HPDE6-E6E7 (cell line): ENCODE data around the gene PTPN20.

ENCODE experiments used
- DNase-seq: peaks from one replicate; pipeline ENCODE4 v3.0.0; 2011; ENCODE audit warnings: missing footprints; ENCODE audit errors: extremely low spot score

Gene PTPN20

DNA sequence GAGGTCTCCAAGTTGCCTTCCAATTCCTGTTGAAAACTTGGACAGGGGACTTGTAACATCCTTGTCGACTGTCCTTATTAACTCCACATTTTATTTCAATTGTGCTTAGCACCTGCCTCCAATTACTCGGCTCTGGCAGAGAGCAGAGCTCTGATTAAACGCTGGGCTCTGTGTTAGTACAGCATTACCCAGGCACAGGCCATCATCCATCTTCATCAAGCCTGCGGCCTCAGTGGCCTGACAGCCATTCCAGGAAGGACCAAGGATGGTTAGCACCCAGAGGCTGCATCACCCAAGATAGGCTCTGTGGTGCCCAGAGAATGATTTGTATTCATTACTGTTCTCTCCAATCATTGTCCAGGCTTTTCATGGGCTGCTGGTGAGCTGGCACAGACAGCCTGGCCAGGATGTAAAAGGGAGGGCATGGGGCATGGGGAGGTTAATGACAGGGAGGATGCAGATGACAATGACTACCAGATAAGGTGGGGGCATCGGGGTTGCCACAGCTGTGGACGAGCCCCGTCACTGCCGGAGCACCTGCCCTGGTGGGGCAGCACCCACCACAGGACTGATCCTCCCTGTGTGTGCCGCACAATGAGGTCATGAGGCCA, 123.3 kb downstream of the PTPN20 start:
- no peak for DNase-seq

DNA sequence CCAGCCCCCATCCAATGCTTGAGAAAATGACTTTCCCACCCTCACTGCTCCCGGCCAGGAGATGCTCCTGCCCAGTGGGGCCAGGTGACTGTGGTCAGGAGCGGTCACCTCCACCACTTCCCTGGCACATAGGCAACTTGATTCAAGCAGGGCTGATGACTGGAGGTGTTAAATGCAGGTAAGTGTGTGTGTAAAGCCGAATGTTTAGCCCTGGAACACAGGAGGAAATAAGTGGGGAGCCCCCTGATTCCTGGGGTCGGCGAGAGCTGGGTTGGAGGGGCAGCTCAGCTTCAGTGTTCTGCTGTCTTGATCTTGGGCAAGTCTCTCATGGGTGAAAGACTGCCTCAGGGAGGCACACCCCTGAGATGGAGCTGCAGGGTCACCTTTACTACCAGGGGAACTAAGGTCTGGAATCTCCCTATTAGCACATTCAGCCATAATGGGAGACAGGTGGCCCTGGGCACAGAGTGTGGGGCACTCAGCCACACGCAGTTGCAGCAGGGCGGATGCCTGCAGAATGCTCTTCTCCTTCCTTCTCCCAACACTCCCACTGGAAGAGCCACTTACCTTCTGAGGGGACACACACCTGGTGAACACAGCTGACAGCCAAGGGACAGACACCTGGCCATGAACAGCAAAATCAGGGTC, 124.1 kb downstream of the PTPN20 start:
- DNase-seq = no peak

DNA sequence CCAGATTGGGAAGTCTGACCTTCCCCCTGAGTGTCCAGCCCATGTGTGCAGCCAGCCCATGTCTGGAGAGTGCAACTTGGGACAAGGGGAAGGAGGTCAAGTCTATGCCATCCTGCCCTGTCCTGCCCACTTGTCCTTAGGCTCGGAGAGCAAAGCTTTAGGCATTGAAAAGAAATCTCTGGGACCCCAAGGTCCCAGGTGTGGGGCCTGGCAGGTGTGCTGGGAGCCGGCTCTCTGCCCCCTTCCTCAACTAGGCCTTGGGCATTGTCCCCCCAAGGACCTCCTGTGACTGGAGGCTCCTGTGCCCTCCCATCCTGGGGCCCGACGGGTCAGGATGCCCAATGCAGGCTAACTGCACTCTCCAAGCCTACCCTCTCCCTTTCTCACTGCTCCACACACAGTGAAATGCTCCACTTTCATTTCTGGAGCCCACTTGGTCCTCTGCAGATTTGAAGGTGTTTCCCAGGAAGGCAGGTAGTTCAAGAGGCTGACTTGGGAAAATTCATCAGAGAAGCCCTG, 124.7 kb downstream of the PTPN20 start:
- DNase-seq = no peak

DNA sequence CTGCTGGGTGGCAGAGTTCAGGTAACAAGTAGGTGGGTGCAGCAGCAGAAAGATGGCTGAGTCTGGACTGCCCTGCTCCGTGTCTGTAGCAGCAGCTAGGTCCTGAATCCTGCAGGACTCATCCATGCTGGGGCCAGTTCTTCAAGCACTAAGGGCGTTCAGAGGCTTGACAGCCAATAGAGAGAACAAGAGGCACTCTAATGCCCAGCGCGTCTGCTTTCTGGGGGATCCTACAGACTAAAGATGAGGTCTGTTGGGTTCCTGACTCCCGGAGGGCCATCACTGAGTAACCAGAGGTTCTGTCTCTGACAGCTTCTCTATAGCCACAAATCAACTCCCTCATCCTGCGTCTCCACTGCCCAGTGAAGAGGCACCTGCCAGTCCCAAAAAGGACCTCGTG, 125.5 kb downstream of the PTPN20 start:
- no peak for DNase-seq

DNA sequence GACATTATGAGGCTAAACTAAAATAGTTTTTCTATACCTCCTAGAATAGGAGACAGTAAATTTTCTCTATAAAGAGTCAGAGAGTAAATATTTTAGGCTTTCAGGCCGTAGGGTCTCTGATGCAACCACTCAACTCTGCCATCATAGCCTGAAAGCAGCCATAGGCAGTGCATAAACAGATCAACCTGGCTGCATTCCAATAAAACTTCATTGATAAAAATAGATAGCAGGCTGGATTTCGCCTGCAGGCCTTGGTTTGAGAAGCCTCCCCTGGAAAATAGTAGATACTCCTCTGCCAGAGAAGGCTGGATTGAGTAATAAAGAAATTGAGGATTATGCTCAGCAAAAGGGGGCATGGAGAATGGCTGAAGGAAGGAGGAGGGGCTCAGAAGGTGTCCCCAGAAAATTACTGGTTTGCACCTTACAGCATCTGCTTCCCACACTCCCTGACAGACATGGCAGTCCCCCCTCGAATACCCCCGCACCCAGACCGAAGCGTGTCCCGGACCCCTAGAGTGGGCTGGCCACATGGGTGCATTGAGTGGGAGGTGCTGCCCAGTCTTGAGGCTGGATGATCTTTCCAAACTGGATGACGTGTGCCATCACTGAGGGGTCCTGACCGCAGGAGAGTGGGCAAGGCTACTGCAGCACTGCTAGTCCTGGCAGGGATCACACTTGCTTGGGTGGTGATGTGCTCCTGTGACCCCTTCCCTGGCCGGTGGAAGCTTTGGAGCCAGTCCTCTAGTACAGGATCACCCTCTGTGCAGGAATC, 126.6 kb downstream of the PTPN20 start:
- no peak for DNase-seq

DNA sequence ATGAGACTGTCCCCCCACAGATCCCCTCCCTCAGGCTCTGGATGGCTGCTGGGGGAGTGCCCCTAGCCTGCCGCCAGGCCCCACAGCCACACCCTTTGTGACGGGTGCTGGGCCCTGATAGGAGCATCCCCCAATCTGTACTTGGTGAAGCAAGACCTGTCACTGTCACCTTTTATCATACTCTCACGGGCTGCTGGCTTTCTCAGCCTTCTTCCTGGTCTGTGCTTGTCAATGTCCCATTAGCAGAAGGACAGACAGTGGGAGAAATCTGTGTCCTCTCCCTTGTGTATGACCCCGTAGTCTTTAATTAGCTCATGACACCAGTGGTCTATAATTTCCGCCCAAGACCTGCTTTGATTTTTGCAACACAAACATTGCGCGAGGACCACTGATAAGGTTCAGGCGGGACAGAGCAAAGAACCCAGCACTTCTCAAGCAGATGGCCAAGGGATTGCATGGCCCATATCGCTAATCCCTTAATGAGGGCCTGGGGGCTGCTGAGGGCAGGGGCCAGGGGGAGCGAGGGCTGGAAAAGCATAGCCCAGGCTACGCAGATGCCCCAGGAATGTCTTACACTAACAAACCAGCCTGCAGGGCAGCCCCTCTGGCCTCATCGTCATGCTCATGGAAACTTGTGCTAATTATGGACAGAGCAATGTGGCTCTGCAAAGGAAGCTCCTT, 127.8 kb downstream of the PTPN20 start:
- no peak for DNase-seq

DNA sequence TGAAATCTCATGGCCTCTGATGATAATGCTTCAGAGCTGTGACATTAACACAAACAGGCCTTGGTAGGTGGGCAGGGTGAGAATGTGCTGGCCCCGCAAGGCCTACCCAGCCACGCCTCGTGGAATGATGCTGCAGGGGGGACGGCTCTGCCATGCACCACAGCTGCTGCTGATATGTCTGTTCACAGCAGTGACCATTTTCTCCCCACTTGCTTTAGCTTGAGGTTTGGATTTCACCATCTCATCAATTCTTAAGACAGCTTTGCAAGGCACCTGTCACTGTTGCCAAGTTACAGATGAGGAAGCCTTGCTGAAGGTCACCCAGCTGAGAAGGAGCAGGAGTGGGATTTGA, 128.3 kb downstream of the PTPN20 start:
- no peak for DNase-seq

DNA sequence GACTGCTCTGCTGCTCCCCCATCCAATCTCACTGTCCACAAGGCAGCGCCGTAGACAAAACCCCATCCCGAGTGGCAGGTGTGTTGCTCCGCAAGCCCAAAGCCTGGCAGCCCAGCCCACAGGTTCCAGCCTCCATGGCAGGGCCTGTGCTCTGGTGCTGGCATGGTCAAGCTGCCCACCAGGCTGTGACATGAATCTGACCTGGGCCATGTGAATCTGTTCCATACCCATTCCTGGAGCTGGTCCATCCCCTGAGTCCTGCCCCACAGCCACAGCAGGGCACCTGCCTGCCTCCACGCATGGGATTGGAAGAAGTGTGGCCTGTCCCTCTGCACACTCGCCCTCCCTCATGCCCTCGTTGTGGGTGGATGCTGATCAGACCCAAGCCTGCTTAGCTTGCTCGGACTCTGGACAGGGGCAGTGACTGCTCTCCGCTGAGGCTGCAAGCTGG, 128.8 kb downstream of the PTPN20 start:
- no peak for DNase-seq

DNA sequence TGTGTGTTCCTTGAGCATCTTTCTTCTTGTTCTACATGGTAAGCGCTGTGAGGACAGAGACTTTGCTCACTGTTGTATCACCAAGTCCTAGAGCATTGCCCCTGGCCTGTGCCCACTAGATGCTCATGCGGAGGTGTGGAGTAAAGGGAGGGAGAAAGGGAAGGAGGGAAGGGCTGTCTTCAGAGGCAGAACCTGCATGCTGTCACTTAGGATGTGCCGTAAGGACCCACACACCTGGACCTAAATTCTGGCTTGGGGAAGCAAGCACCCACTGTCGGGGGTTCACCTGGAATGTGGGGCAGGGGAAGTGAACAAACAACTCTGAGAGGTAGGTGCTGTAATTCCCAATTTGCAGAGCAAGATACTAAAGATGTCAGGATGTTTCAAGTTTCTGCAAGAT, 129.5 kb downstream of the PTPN20 start:
- no peak for DNase-seq

DNA sequence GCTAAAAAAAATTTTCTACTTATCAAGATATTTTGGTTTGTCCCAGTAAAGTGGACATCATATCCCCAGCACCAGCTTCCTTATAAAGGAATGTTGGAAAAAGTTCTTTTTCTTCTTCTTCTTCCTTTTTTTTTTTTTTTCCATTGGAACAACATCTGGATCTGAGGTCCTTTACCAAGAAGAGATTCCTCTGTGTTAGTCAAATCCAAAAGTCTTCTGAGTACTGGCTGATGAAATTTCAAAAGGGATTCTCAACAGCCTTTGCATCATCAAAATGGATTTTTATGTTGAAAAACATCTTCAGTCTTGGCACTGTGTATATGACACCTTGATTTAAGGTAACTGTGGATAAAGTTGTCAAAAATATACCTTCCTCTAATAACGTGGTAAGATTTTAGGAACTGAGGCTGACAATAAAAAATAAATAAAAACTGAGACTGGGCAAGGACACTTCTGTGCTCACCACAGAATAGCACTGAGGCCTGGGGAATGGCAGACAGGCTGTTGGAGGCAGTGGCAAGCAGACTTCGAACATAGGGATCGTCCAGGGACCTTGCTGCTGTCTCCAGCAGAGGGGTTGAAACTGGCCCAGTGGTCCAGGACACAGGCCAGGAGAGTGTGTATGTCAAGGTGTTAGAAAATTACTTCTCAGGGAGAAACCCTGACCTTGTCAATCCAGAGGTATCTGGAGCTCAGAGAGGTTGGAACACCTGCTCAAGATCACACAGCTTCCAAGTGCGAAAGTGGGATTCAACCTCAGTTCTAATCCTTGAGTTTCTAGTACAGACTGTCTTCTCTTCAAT, 130.4 kb downstream of the PTPN20 start:
- DNase-seq = no peak

DNA sequence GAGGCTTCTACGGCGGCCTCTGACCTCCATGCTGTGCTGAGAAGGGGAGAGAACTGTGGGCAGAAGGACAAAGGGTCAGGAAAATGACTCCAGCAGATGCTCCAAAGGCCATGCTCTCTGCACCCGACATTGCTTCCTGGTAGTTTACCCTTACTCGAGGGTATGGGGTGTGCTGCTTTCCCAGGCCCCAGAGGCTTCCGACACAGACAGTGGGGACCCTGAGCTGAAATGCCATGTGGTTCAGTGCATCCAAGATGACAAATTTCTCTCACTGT, 130.9 kb downstream of the PTPN20 start:
- DNase-seq = no peak

DNA sequence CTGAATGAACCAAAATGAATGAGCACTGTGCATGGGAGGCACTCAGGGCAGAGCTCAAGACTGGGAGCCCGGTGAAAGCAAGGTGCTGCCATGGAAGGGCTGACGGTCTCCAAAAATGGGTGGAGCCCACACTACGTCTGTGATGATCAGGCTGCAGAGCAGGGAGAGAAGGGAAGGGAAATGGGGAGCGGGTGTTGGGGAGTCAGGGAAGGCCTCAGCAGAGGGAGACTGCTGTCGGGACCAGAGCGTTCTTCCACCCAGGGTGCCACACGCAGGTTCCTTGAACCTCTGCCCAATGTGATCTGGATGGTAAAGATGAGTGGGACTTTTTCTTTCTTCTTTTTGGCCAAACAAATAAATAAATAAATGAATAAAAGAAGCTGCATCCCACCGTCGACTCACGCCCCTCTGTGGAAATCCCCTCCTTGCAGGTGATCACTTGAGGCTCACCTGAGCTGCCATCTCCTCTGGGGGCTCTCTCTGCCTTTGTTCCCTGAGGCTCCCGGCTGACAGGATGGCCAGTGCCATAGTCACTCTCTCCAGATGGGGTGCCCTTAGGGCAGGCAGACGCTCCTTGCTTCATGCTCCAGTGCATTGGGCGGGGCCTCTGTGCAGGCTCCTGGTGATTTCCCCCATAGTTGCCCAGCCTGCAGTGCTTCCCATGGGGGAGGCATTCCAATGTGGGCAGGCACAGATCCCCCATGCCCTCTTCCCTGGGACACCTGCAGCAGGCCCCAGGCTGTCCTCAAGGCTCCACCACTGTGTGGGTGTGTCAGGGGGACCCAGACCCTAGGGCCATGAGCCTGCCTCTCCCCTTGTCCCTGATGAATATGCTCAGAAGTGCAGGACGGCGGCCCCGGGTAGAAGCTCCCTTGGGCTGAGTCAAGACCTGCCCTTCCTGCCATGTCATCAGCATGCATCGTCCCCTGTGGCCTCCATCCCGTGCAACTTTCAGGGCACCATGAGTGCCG, 131.8 kb downstream of the PTPN20 start:
- no peak for DNase-seq

DNA sequence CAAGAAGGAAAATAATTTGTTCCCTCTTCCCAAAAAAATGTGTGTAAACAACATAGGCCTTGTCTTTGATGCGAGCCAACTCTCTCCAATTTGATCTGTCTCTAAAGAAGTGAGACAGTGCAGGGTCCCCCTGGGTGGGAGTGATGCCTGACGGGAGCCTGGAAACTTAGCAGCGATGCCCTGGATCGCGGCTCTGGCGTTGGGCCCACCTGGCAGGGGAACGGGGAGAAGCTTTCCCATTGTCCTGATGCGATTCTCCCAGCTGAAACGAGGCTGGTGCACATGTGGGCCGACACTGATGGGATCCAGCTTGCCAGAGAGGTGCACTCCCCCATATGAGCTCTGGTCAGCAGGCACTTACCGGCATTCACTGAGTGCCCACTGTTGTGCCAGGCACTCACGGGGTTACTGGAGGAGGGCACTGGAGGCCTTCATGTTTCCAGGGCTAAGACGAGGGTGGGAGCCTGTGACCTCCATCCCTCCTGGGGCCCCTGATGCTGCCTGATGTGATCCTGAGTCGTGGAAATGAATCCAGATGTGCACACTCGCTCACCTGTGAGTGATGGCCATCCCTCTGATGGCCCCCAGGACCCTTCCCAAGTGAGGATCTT, 132.8 kb downstream of the PTPN20 start:
- no peak for DNase-seq

DNA sequence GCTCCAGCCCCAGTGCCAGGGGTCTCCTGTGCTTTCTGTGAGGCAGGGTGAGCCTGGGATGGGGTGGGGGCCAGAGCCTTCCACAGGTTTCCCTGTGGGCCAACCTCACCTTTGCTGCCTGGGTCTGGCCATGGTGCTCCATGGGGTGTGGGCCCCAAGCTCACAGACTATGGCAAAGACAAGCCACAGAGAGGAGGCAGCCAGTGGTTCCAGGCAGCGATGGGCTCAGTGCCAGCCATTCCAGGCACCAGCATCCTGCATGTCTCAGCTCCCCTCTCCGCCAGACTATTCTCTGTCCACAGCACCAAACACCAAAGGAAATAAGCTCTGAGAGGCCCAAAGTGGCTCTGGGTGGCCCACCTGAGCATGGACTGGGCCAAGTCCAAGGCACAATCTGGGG, 133.5 kb downstream of the PTPN20 start:
- no peak for DNase-seq

DNA sequence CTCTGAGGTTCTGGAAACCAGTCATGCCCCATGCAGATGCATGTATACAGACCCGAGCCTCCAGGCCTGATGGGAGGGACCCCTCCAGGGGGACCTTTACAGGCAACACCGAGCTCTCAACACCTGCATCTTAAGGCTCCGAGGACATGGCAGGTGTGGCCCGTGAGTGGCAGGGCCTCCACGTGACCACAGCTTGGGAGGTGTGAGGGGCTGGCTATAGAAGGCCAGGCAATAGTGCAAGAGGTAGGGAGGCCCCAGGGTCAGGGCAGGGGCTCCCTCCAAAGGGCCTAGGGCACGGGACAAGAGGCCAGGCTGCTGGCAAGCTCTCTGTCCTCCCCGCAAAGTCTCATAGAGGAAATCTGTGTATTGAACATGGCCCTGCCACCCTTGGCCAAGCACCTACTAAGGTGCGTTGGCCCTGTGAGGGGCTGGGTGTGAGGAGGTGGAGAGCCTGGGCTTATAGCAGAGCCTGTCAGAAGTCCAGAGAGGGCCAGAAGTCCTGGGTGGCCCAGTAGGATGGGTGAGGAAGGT, 134.2 kb downstream of the PTPN20 start:
- no peak for DNase-seq

DNA sequence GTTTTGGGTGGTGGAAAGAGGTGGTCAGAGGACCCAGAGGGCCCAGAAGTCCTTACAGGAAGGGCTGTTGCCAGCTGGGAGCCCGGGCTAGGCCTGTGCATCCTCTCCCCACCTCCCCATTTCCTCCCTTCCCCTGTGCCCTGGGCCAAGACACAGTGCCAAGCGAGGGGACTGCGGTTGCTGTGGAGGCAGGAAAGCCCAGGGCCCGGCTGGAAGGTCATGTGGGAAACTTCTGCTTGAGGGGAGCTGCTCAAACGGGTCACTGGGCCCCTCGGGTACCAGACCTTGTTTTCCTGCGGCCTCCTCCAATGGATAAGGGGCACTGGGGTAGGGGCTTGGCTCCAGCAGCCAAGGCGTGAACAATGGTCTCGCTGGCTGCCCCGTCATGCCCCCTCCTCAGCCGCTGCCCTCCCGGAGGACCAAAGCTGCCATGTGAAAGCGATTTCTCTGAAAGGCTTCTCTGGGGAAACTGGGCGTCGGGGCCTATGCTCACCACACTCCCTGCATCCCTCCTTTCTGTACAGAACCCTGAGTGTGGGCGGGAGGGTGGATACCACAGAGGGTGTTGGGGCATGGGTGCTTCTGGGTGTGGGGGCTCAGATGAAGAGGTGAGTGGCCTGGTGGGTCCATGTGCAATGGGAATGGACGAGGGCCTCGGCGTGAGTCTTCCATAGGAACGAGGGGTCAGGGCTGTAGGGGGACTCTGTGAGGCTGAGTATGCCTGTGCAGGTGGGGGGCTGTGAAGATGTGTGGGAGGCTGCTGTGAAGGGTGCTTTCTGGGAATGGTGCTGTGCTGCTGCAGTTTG, 135.3 kb downstream of the PTPN20 start:
- DNase-seq = no peak

DNA sequence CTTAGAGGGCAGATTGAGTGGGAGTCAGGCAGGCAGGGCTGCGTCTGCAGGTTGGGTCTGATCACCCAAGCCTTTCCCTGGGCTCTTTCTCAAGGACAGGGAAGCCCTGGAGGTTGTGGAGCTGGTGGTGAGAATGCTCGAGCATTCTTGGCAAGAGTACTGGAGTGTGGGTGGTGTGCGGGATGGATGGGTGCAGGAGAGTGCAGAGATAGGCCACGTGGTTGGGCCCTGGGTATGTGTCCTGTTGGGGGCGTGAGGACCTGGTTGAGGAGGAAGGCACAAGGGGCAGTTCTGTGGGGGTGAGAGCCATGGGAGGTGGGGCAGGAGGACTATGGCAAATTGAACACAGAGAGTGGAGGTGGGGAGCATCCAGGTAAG, 135.9 kb downstream of the PTPN20 start:
- no peak for DNase-seq

DNA sequence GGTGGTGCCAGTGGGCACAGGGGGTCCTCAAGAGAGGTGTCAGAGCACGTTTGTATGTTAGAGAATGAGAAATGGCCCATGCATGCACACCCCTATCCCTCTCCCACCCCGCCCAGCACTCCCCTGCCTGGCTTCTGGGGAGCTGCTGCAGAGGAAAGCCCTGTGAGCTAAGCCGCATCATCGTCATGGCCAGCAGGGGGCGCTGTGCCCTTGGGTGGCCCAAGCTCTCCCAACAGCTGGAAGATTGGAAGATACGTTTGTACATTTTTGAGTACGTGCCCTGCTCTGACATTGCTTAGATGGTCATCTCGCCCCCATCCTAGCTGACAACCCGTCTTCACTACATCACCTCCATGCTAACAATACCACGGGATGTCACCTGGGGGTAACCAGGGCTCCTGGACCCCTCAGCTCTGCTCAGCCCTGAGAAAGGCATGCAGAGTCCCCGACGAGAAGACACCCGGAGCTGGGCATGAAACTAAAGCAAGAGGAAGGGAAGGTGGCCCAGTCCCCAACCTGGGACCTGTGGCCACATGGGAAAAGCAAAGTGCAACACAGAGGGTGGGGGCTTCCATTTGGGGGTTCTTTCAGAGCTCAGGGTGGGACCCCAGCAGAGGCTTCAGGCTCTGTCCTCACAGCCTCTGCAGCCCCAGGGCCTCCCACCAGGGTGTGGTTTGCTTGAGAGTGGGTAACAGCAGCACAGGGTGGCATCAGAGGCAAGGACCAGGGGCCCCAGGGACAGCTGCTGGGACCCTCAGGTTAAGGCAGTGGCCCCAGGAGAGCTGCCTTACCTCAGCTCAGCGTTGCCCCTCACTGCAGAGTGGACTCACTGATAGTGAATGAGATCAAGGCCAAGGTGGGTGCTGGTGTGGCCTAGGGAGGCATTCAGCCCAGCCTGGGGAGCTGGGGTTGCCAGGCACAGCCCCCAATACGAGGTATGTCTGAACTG, 136.6 kb downstream of the PTPN20 start:
- peak; percentile 46 for DNase-seq
